ENCODE measurements around the gene FOXM1.

- no peak for TF ChIP-seq PRPF4 (IDR thresholded peaks at IDR 0.05; ENCODE audit: low read depth, low read length, poor library complexity, severe bottlenecking)
- no peak for TF ChIP-seq MTF1 (CRISPR knock-in tag; IDR thresholded peaks at IDR 0.05)
- no peak for TF ChIP-seq ZNF124 (CRISPR knock-in tag; IDR thresholded peaks at IDR 0.05)
- TF ChIP-seq CTCF (CRISPR knock-in tag; IDR thresholded peaks at IDR 0.05): no peak
- no peak for TF ChIP-seq ZKSCAN1 (IDR thresholded peaks at IDR 0.05; ENCODE audit: low read length)
- TF ChIP-seq ZNF274 (CRISPR knock-in tag; IDR thresholded peaks at IDR 0.05): no peak
- no peak for TF ChIP-seq AFF4 (CRISPR knock-in tag; IDR thresholded peaks at IDR 0.05)
- no peak for TF ChIP-seq ZNF101 (CRISPR knock-in tag; IDR thresholded peaks at IDR 0.05; ENCODE audit: borderline replicate concordance, low read depth)
- TF ChIP-seq CBX5 (CRISPR knock-in tag; IDR thresholded peaks at IDR 0.05; ENCODE audit: borderline replicate concordance): no peak
- no peak for TF ChIP-seq ZNF343 (CRISPR knock-in tag; IDR thresholded peaks at IDR 0.05)
- TF ChIP-seq, protein P1, sequence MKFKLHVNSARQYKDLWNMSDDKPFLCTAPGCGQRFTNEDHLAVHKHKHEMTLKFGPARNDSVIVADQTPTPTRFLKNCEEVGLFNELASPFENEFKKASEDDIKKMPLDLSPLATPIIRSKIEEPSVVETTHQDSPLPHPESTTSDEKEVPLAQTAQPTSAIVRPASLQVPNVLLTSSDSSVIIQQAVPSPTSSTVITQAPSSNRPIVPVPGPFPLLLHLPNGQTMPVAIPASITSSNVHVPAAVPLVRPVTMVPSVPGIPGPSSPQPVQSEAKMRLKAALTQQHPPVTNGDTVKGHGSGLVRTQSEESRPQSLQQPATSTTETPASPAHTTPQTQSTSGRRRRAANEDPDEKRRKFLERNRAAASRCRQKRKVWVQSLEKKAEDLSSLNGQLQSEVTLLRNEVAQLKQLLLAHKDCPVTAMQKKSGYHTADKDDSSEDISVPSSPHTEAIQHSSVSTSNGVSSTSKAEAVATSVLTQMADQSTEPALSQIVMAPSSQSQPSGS (CRISPR knock-in tag; IDR thresholded peaks at IDR 0.05): no peak
- TF ChIP-seq HCFC1 (IDR thresholded peaks at IDR 0.05; ENCODE audit: low read depth, low read length): no peak
- no peak for TF ChIP-seq NFE2L1 (CRISPR knock-in tag; IDR thresholded peaks at IDR 0.05; ENCODE audit: borderline replicate concordance)
Measured at GRCh38 chr12:2836574-2836973, 40.4 kb downstream of the FOXM1 start.
